HG02981 (cell line): ENCODE measurements around the gene TRERF1.
"Not testable (repeated sequence)": the region's sequence is repeated elsewhere in the genome, so short reads cannot be mapped to it uniquely, and the experiment has no call there.

Source experiments
- ATAC-seq: cut with Tn5 transposase; IDR thresholded peaks from one replicate; pipeline ENCODE4 v1.9.1; 2021; ENCODE audit warnings: mild to moderate bottlenecking, moderate library complexity; ENCODE audit not compliant: unreplicated experiment

The TRERF1 gene

GRCh38 chr6:42230345-42231321 lies 221.1 kb downstream of the TRERF1 start:
- ATAC-seq: no peak

- ATAC-seq: no peak
Measured at GRCh38 chr6:42229506-42230119, 222.1 kb downstream of the TRERF1 start.

GRCh38 chr6:42228305-42228704 lies 223.4 kb downstream of the TRERF1 start:
- ATAC-seq: no peak

- ATAC-seq: no peak
Measured at GRCh38 chr6:42227173-42227850, 224.4 kb downstream of the TRERF1 start.

GRCh38 chr6:42226645-42227143 lies 225.0 kb downstream of the TRERF1 start:
- ATAC-seq: no peak

GRCh38 chr6:42226161-42226611 lies 225.5 kb downstream of the TRERF1 start:
- ATAC-seq: no peak

GRCh38 chr6:42225419-42225818 lies 226.3 kb downstream of the TRERF1 start:
- no peak for ATAC-seq

GRCh38 chr6:42225029-42225339 lies 226.7 kb downstream of the TRERF1 start:
- ATAC-seq: no peak

GRCh38 chr6:42224222-42225028 lies 227.3 kb downstream of the TRERF1 start:
- peak; percentile 79 for ATAC-seq

- no peak for ATAC-seq
Measured at GRCh38 chr6:42222448-42222847, 229.3 kb downstream of the TRERF1 start.

GRCh38 chr6:42221546-42221945 lies 230.2 kb downstream of the TRERF1 start:
- ATAC-seq: no peak

GRCh38 chr6:42220807-42221206 lies 230.9 kb downstream of the TRERF1 start:
- no peak for ATAC-seq

GRCh38 chr6:42217519-42218367 lies 234.0 kb downstream of the TRERF1 start, which contains the start of gene MRPS10:
Gene MRPS10, minus strand, starts transcription at chr6:42217861. Its CDS starts 12 bp downstream, at chr6:42217849.
- peak; percentile 90 for ATAC-seq

- ATAC-seq: no peak
Measured at GRCh38 chr6:42217157-42217518, 234.6 kb downstream of the TRERF1 start.

GRCh38 chr6:42216495-42216894 lies 235.2 kb downstream of the TRERF1 start:
- not testable (repeated sequence) for ATAC-seq

GRCh38 chr6:42212442-42212841 lies 239.3 kb downstream of the TRERF1 start:
- no peak for ATAC-seq

- ATAC-seq: no peak
Measured at GRCh38 chr6:42211726-42212125, 240.0 kb downstream of the TRERF1 start.

GRCh38 chr6:42210551-42210950 lies 241.2 kb downstream of the TRERF1 start:
- ATAC-seq: no peak

GRCh38 chr6:42207559-42207958 lies 244.2 kb downstream of the TRERF1 start:
- ATAC-seq: not testable (repeated sequence)
